ENCODE results near the gene FBXO15. TPM values are rescaled to one million over a fixed set of nuclear protein-coding genes. Genes with fewer than 3 reads are reported as not detected.

The FBXO15 gene
- polyA plus RNA-seq, 1 experiment = 0.75 TPM

- no peak for TF ChIP-seq CTCF (IDR thresholded peaks at IDR 0.05; ENCODE audit: insufficient read depth, low read depth, low read length)
- DNase-seq (ENCODE audit: low read depth) = no peak
- Histone ChIP-seq H3K27me3 (ENCODE audit: control insufficient read depth, insufficient read depth, low read length) (no peaks in the 10 kb centered on the region), H3K36me3 (ENCODE audit: control insufficient read depth, insufficient read depth, low read length) (peaks cover 1% of the 10 kb centered on the region), H3K4me3 (ENCODE audit: low read depth, low read length) (no peak overlapping the region)
- ChIA-PET POLR2A (no interaction called here), CTCF (no interaction called here)
These were observed 7.1 kb upstream of the FBXO15 start for GRCh38 chr18:74154716-74155115.

GRCh38 chr18:74153793-74154192 is 6.2 kb upstream of the FBXO15 start:
- DNase-seq (ENCODE audit: low read depth) = no peak
- ChIA-PET CTCF (interaction anchor here (1.0 kb wide), 1 partner anchor 71 kb away, joined by 3 read pairs; no protein-coding TSS in a partner anchor), POLR2A (no interaction called here)
- Histone ChIP-seq H3K4me3 (ENCODE audit: low read depth, low read length) (no peak overlapping the region), H3K36me3 (ENCODE audit: control insufficient read depth, insufficient read depth, low read length) (peaks cover 1% of the 10 kb centered on the region; the same call in 1 of the 2 replicates), H3K27me3 (ENCODE audit: control insufficient read depth, insufficient read depth, low read length) (no peaks in the 10 kb centered on the region)
- no peak for TF ChIP-seq CTCF (IDR thresholded peaks at IDR 0.05; ENCODE audit: insufficient read depth, low read depth, low read length)

GRCh38 chr18:74153377-74153776 is 5.7 kb upstream of the FBXO15 start:
- Histone ChIP-seq H3K4me3 (ENCODE audit: low read depth, low read length) (no peak overlapping the region), H3K36me3 (ENCODE audit: control insufficient read depth, insufficient read depth, low read length) (peaks cover 1% of the 10 kb centered on the region; the same call in 1 of the 2 replicates), H3K27me3 (ENCODE audit: control insufficient read depth, insufficient read depth, low read length) (no peaks in the 10 kb centered on the region)
- no peak for TF ChIP-seq CTCF (IDR thresholded peaks at IDR 0.05; ENCODE audit: insufficient read depth, low read depth, low read length)
- ChIA-PET POLR2A (no interaction called here), CTCF (interaction anchor here (1.0 kb wide), 1 partner anchor 71 kb away, joined by 3 read pairs; no protein-coding TSS in a partner anchor)
- DNase-seq (ENCODE audit: low read depth) = no peak

GRCh38 chr18:74152857-74153256 is 5.2 kb upstream of the FBXO15 start:
- H3K36me3 ChIP-seq (ENCODE audit: control insufficient read depth, insufficient read depth, low read length) = peaks cover 1% of the 10 kb centered on the region; the same call in 1 of the 2 replicates
- CTCF ChIA-PET = no interaction called here
- no peaks in the 10 kb centered on the region for H3K27me3 ChIP-seq (ENCODE audit: control insufficient read depth, insufficient read depth, low read length)
- no peak for DNase-seq (ENCODE audit: low read depth)
- no peak overlapping the region for H3K4me3 ChIP-seq (ENCODE audit: low read depth, low read length)
- no peak for TF ChIP-seq CTCF (IDR thresholded peaks at IDR 0.05; ENCODE audit: insufficient read depth, low read depth, low read length)
- POLR2A ChIA-PET = no interaction called here

GRCh38 chr18:74152270-74152669 is 4.6 kb upstream of the FBXO15 start:
- Histone ChIP-seq H3K4me3 (ENCODE audit: low read depth, low read length) (no peak overlapping the region), H3K36me3 (ENCODE audit: control insufficient read depth, insufficient read depth, low read length) (peaks cover 1% of the 10 kb centered on the region; the same call in 1 of the 2 replicates), H3K27me3 (ENCODE audit: control insufficient read depth, insufficient read depth, low read length) (no peaks in the 10 kb centered on the region)
- CTCF ChIA-PET = interaction anchor here (1.0 kb wide), 1 partner anchor 12 kb away, joined by 5 read pairs; no protein-coding TSS in a partner anchor
- DNase-seq (ENCODE audit: low read depth) = no peak
- POLR2A ChIA-PET = interaction anchor here (0.6 kb wide), 1 partner anchor 257 kb away, joined by 7 read pairs; no protein-coding TSS in a partner anchor
- no peak for TF ChIP-seq CTCF (IDR thresholded peaks at IDR 0.05; ENCODE audit: insufficient read depth, low read depth, low read length)

Data from BJ (cell line).